Gastroesophageal sphincter (tissue), 3 donors: ENCODE data around the gene ADCY2.

Experiments
- POLR2A ChIP-seq, 2 donors: fragments of 450-650 bp; IDR thresholded peaks; one replicate each; pipeline ENCODE4 v1.6.1; 2017; ENCODE audit warnings: antibody characterized with exemption in 2 of 2, mild to moderate bottlenecking in 2 of 2, moderate library complexity in 1 of 2
- POLR2AphosphoS5 ChIP-seq: sonication (generic); formaldehyde crosslinking; IDR thresholded peaks from one replicate; pipeline ENCODE4 v1.6.1; 2017; ENCODE audit warnings: antibody characterized with exemption
- TF ChIP-seq, protein P1 (sequence below), 4 experiments: fragments of 200-600 bp in 2 of 4; fragments of 450-650 bp in 2 of 4; sonication (generic) in 1 of 4; IDR thresholded peaks; one replicate each; pipeline ENCODE4 v1.5.1; 2017 to 2019; ENCODE audit warnings: antibody characterized with exemption in 4 of 4, mild to moderate bottlenecking in 2 of 4, moderate library complexity in 2 of 4

DNA sequence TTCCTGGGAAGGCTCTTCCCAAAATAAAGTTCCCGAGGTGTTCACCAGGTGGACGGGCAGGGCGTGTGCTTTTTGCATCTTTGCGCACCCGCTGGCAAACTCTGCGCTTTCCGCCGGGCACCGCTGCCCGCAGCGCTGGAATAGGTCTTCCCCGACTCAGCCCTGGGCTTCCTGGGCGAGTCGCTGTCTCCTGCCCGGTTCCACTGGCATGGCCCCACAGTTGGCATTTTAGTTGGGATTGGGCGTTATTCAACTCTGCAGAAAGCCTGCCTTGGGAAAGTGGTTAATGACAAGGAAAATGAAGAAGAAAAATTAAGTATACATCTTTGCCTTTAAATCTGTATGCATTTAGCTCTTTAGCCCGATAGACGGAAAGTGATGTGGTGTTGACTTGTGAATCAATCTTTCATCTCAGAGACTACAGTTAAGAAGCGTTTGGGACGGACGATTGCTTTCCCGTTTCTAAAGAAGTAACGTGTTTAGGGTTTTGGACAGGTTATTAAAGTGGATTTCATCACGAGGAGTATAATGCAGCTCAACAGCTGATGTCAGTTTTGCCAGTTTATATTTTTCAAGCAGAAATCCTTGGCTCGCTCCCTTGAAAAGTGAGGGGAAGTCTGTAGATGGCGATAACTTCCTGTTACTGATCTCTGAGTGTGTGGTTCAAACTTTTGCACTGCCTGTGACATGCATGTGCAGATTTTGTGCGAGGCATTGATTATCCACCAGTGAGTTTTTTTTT lies 946 bp downstream of the ADCY2 start:
- TF ChIP-seq, protein P1, sequence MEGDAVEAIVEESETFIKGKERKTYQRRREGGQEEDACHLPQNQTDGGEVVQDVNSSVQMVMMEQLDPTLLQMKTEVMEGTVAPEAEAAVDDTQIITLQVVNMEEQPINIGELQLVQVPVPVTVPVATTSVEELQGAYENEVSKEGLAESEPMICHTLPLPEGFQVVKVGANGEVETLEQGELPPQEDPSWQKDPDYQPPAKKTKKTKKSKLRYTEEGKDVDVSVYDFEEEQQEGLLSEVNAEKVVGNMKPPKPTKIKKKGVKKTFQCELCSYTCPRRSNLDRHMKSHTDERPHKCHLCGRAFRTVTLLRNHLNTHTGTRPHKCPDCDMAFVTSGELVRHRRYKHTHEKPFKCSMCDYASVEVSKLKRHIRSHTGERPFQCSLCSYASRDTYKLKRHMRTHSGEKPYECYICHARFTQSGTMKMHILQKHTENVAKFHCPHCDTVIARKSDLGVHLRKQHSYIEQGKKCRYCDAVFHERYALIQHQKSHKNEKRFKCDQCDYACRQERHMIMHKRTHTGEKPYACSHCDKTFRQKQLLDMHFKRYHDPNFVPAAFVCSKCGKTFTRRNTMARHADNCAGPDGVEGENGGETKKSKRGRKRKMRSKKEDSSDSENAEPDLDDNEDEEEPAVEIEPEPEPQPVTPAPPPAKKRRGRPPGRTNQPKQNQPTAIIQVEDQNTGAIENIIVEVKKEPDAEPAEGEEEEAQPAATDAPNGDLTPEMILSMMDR (IDR thresholded peaks at IDR 0.05), result peak in 1 of 4 experiments; percentile 14
- no peak for TF ChIP-seq POLR2AphosphoS5
- TF ChIP-seq POLR2A (IDR thresholded peaks at IDR 0.05), result no peak
